Nephron progenitor cell (in vitro differentiated cells): ENCODE results near the gene GRIA1.

Experiments
- DNase-seq: peaks from one replicate; pipeline ENCODE4 v3.0.0; 2021
- H3K27ac Mint-ChIP-seq: 2 replicates; pipeline ENCODE4 v1.8.0; 2021; ENCODE audit warnings: mild to moderate bottlenecking, moderate library complexity, mixed read lengths
- H3K27me3 Mint-ChIP-seq: 2 replicates; pipeline ENCODE4 v1.8.0; 2021; ENCODE audit warnings: mild to moderate bottlenecking, low read depth, mixed read lengths; ENCODE audit not compliant: poor library complexity
- H3K36me3 Mint-ChIP-seq: 2 replicates; pipeline ENCODE4 v1.8.0; 2021; ENCODE audit warnings: low read depth, mixed read lengths
- H3K4me1 Mint-ChIP-seq: 2 replicates; pipeline ENCODE4 v1.8.0; 2021; ENCODE audit warnings: mixed read lengths
- H3K4me3 Mint-ChIP-seq: 2 replicates; pipeline ENCODE4 v1.8.0; 2021; ENCODE audit warnings: mild to moderate bottlenecking, moderate library complexity, mixed read lengths
- H3K9me3 Mint-ChIP-seq: 2 replicates; pipeline ENCODE4 v1.8.0; 2021; ENCODE audit warnings: mild to moderate bottlenecking, moderate library complexity, mixed read lengths
- TF ChIP-seq, protein P1 (sequence below): fragments of 200-600 bp; sonication (generic); IDR thresholded peaks from 2 replicates; pipeline ENCODE4 v1.5.0; 2021; ENCODE audit warnings: antibody characterized with exemption

GRIA1 gene

DNA sequence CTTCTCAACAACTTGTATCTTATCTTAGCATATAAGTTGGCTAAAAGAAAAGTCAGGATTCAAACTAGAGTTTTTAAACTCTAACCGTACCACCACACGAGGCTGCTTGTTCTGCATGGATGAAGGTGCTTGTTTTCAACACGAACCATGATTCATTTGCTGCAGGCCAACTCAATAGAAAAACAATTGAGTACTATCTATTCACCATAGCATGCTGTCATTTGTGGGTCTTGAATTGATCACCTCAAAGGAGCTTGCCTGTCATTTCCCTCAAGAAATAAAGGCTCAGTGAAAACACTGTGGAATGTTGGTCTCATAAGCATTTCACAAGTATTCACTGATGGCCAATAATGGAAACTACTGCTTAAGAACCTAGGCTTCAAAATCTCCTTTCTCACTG lies 21.0 kb upstream of the GRIA1 start:
- Mint-ChIP-seq H3K4me1 (no peaks in the 10 kb centered on the region), H3K9me3 (peaks cover 22% of the 10 kb centered on the region), H3K27me3 (no peaks in the 10 kb centered on the region), H3K4me3 (no peak overlapping the region), H3K27ac (no peak overlapping the region), H3K36me3 (no peaks in the 10 kb centered on the region)
- TF ChIP-seq, protein P1, sequence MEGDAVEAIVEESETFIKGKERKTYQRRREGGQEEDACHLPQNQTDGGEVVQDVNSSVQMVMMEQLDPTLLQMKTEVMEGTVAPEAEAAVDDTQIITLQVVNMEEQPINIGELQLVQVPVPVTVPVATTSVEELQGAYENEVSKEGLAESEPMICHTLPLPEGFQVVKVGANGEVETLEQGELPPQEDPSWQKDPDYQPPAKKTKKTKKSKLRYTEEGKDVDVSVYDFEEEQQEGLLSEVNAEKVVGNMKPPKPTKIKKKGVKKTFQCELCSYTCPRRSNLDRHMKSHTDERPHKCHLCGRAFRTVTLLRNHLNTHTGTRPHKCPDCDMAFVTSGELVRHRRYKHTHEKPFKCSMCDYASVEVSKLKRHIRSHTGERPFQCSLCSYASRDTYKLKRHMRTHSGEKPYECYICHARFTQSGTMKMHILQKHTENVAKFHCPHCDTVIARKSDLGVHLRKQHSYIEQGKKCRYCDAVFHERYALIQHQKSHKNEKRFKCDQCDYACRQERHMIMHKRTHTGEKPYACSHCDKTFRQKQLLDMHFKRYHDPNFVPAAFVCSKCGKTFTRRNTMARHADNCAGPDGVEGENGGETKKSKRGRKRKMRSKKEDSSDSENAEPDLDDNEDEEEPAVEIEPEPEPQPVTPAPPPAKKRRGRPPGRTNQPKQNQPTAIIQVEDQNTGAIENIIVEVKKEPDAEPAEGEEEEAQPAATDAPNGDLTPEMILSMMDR, result no peak
- no peak for DNase-seq

DNA sequence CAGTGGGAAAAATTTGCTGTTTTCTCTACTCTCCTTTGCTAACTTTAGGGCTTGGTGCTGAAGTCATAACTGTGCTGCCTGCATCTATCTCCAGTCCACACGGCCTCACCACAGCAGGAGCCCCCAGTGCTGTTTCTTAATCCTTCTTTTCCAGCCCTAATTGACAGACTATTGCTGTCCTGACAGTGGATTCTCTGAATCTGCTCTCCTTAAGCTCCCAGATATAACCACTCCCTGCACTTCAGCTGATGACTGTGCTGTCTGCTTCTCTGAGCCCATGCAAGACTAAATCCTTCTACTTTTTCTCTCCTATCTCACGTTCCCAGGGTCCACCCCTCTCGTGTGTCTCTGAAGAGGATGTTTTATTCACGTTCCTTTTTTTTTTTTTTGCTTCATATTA lies 19.7 kb upstream of the GRIA1 start:
- no peak overlapping the region for H3K4me3 Mint-ChIP-seq
- H3K36me3 Mint-ChIP-seq, result no peaks in the 10 kb centered on the region
- H3K27me3 Mint-ChIP-seq, result no peaks in the 10 kb centered on the region
- TF ChIP-seq, protein P1, result no peak
- H3K27ac Mint-ChIP-seq, result no peak overlapping the region
- DNase-seq, result no peak
- peaks cover 25% of the 10 kb centered on the region for H3K9me3 Mint-ChIP-seq
- no peaks in the 10 kb centered on the region for H3K4me1 Mint-ChIP-seq

DNA sequence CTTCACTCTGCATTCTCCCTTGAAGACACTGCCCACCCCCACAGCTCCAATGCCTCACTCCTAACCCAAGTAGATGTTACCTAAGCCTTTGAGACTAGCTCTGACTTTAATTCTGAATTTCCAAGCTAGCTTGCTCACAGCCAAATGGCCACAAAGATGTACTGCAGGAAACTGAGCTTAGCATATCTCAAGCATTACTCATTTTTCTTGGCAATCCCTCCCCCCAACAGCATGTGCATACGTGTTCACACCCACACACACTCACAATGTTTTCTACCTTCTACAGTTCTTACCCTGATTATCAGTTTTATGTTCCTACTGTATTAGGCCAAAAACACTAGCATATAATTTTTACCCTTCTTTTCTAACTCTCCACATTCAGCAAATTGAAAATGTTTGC lies 13.7 kb upstream of the GRIA1 start:
- Mint-ChIP-seq H3K27me3 (peaks cover under 1% of the 10 kb centered on the region), H3K36me3 (no peaks in the 10 kb centered on the region), H3K4me3 (no peak overlapping the region), H3K9me3 (peaks cover 19% of the 10 kb centered on the region), H3K27ac (no peak overlapping the region), H3K4me1 (no peaks in the 10 kb centered on the region)
- DNase-seq, result no peak
- TF ChIP-seq, protein P1, result no peak

DNA sequence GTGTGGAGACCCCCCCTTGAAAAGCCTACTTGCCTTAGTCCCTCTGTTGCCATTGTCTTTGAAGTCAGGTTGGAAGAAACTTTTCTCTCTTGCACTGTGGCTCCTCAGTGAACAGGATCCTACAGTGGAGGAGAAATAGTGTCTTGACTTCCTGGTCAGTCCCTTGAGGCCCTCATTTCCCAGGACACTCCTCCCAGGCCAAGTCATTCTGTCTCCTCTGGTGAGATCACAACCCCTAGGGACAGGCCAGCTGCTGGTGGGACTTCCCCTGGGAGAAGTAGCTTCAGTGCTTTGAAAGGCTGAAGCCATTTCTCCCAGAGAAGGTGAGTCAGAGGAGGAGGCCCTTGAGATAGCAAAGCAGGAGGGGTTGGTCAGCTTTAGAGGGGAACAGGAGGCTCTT lies 10.1 kb upstream of the GRIA1 start:
- no peak overlapping the region for H3K27ac Mint-ChIP-seq
- H3K9me3 Mint-ChIP-seq, result no peaks in the 10 kb centered on the region
- peaks cover 3% of the 10 kb centered on the region for H3K27me3 Mint-ChIP-seq
- no peaks in the 10 kb centered on the region for H3K36me3 Mint-ChIP-seq
- H3K4me3 Mint-ChIP-seq, result no peak overlapping the region
- TF ChIP-seq, protein P1, result no peak
- no peaks in the 10 kb centered on the region for H3K4me1 Mint-ChIP-seq
- DNase-seq, result no peak

DNA sequence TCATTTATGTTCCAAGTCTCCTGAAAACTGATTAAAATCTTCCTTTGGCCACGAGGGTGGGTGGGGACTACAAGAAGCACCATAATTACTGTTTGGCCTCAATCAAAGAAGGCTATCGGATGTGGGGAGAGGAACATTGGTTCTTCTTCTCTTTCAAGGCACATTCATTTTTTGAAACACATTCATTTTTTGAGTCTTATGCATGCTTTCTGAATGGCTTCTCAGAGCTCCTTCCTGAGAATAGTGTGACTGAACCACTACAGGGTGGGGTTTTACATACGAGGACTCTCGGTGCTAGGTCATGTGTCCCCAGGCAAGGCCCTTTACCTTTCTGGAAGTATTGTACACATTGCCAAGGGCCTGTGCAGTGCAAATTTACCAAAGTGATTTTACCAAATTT lies 7.0 kb upstream of the GRIA1 start:
- no peak overlapping the region for H3K4me3 Mint-ChIP-seq
- no peaks in the 10 kb centered on the region for H3K9me3 Mint-ChIP-seq
- H3K27me3 Mint-ChIP-seq, result peaks cover 3% of the 10 kb centered on the region
- H3K4me1 Mint-ChIP-seq, result peaks cover 6% of the 10 kb centered on the region
- no peaks in the 10 kb centered on the region for H3K36me3 Mint-ChIP-seq
- TF ChIP-seq, protein P1, result no peak
- no peak for DNase-seq
- H3K27ac Mint-ChIP-seq, result no peak overlapping the region

DNA sequence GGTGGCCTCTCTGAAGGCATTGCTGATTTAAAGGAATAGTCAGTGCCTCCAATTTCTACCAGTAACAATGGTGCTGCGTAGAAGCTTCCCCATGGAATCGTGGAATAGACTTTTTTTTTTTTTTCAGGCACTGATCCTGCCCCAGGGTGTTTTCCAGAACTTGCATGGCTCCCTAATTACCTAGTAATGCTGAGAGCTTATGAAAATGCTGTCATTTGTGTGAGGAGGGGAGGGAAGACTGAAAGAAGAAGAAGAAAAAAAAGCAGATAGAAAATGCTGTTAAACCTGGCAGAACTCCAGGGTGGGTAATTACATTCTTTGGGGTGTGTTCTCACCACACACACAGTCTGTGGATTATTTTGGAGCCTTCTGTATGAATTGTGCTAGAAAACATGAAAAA lies 4.8 kb upstream of the GRIA1 start:
- Mint-ChIP-seq H3K9me3 (no peaks in the 10 kb centered on the region), H3K4me3 (no peak overlapping the region), H3K27me3 (peaks cover 10% of the 10 kb centered on the region), H3K4me1 (peaks cover 16% of the 10 kb centered on the region), H3K36me3 (no peaks in the 10 kb centered on the region), H3K27ac (no peak overlapping the region)
- DNase-seq, result no peak
- TF ChIP-seq, protein P1, result no peak
